Medulla oblongata (tissue), 1 donor: ENCODE data around the gene TRIM22.

Source experiments
- DNase-seq: peaks from one replicate; pipeline ENCODE4 v3.0.0-alpha.2; 2015; ENCODE audit errors: extremely low spot score

The TRIM22 gene

GRCh38 chr11:5738431-5738830 lies 48.8 kb downstream of the TRIM22 start:
- DNase-seq, result no peak

DNA sequence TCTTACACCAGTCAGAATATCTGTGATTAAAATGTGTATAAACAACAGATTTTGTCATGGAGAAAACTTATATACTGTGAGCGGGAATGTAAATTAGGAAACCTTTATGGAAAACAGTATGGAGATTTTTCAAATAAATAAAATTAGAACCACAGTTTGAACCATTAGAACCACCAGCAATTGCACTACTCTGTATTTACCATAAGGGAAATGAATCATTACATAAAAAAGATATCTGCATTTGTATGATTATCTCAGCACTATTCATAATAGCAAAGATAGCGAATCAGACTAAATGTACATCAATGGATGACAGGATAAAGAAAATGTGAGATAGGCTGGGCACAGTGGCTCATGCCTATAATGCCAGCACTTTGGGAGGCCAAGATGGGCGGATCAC lies 57.0 kb downstream of the TRIM22 start:
- no peak for DNase-seq

GRCh38 chr11:5749836-5750235 lies 60.2 kb downstream of the TRIM22 start:
- DNase-seq, result no peak

- no peak for DNase-seq
Observed at GRCh38 chr11:5753943-5754342, 64.4 kb downstream of the TRIM22 start, which contains the start of gene OR52N4. Gene OR52N4 (plus strand): TSS chr11:5754243. CDS start chr11:5754741, 498 bp downstream.
